GM13977 (cell line): ENCODE results near the gene VPS50.

Experiments used
- DNase-seq: peaks from one replicate; pipeline ENCODE4 v3.0.0; 2012; ENCODE audit warnings: low spot score
- in situ Hi-C: fragments of 300-500 bp; cut with MboI; formaldehyde crosslinking; loops from one replicate; pipeline ENCODE4 v1.12.0; 2022; ENCODE audit warnings: low sequenced_read_pairs, low pct_unique_long_range_greater_than_20kb, mixed read lengths, inconsistent platforms; ENCODE audit not compliant: unreplicated experiment
- TF ChIP-seq, protein P1 (sequence below): IDR thresholded peaks from 2 replicates; pipeline ENCODE4 v1.5.1; 2012; ENCODE audit warnings: mild to moderate bottlenecking, control low read depth; ENCODE audit not compliant: insufficient read depth; ENCODE audit errors: extremely low read depth, missing control alignments

Gene VPS50

DNA sequence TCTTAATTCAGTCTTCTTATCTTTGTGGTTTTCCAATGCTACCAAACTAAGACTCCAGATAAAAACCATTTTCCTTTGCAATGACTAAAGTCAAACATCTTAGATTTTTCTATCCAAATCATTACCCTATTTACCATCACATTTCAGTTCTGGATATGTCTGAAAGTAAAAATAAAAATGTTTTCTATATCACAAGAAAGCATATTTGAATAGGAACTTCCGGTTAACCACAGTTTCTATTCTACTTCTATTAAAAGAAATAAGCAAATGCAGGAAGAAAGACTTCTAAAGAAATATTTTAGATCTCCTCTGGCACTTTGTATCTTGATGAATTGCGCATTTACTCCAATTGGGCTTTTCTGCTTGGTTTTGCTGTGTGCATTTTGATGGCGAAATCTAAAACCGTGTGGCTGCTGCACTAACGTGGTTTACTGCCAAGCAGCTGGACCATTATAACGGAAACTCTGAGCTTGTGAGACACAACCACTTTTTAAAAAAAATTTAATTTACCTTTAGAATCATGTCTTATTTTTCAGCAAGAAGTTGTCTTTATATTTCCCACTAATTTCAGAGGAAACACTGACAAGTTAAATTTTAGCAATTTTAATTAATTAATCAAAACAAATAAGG is 146.1 kb downstream of the VPS50 start:
- TF ChIP-seq, protein P1, sequence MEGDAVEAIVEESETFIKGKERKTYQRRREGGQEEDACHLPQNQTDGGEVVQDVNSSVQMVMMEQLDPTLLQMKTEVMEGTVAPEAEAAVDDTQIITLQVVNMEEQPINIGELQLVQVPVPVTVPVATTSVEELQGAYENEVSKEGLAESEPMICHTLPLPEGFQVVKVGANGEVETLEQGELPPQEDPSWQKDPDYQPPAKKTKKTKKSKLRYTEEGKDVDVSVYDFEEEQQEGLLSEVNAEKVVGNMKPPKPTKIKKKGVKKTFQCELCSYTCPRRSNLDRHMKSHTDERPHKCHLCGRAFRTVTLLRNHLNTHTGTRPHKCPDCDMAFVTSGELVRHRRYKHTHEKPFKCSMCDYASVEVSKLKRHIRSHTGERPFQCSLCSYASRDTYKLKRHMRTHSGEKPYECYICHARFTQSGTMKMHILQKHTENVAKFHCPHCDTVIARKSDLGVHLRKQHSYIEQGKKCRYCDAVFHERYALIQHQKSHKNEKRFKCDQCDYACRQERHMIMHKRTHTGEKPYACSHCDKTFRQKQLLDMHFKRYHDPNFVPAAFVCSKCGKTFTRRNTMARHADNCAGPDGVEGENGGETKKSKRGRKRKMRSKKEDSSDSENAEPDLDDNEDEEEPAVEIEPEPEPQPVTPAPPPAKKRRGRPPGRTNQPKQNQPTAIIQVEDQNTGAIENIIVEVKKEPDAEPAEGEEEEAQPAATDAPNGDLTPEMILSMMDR: no peak
- no peak for DNase-seq
- in situ Hi-C loops: no loop called here

DNA sequence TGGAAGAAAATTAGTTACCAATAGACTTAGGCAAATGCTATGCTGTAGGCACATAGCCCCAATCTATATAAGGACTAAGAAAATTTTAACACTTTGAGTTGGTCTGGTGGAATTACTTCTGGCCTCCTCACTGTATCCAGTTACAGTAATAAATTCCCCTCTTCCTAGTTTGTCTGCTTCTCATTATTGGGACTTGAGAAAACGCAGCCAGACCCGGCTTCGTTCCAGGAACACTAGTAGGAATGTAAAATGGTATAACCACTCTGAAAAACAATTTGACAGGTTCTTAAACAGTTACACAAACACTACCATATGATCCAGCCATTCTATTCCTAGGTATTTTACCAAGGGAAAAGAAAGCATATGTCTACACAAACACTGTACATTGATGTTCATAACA is 150.2 kb downstream of the VPS50 start:
- TF ChIP-seq, protein P1: no peak
- DNase-seq: no peak
- in situ Hi-C loops: no loop called here

DNA sequence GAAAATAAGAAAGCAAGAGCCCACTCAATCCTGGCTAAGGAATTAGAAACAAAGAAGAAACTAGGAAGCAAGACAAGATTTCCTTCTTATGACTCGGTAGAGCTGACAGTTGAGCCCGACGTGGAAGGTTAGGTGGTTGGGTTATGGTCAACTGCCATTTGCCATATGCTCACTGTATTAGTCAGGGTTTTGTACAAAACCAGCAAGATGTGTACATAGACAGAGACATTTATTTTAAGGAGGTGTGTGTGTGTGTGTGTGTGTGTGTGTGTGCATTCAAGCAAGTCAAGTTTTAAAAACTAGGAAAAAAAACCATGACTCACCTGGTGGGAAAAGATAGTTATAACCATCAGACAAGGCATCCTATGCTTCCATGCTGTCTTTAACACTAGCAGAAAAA is 158.5 kb downstream of the VPS50 start:
- DNase-seq: no peak
- in situ Hi-C loops: no loop called here
- TF ChIP-seq, protein P1: no peak

DNA sequence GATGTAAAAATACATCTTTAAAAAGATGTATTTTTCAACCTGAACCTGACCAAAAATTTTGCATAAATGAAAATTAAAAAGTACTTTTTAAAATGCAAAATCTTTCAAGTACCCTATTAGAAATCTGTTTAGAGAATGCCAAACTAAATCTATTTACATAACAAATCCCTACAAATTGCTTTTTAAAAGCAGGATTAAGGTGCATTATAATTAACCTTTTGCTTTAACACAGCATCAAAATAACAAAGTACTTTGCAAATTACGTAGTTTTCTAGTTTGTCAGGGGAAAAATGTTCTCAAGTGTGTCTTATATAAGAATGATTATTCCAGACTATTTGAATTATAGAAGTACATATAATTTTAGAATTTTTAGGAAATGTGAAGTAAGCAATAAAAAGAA is 160.8 kb downstream of the VPS50 start:
- in situ Hi-C loops: no loop called here
- DNase-seq: no peak
- TF ChIP-seq, protein P1: no peak

DNA sequence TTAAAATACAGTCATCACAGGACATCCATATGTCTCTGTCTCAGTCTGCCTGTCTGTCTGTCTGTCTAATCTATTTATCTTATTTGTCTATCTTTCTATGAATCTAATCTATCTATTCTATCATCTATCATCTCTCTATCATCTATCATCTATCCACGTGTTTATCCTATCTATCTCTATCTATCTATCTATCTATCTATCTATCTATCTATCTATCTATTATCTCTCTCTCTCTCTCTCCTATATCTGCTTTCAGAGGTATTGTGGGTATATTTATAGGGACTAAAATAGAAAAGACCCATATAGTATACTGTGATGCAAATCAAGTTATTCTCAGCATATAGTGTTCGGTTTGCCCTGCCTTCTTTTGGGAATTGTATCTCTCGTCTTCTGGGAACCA is 167.5 kb downstream of the VPS50 start:
- in situ Hi-C loops: no loop called here
- TF ChIP-seq, protein P1: no peak

DNA sequence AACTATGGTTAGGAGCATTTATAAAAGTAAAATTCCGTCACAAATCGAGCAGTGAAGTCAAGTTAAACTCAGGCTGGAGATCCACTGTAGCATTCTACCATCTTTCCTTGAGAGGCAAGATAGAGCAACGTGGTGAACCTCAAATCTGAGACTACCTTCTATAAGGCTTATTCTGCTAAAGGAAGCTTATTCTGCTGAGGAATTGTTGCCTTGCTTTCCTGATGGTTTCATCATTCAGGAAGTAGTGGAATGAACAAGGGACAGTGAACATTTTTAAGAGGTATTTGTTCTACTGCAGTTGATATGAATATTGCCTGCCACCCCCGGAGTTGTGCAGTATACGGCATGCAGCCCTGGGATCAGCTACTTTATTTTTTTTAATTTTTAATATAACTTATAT is 170.8 kb downstream of the VPS50 start:
- TF ChIP-seq, protein P1: no peak
- DNase-seq: no peak
- in situ Hi-C loops: no loop called here

More for the DNA sequence above, 167.5 kb downstream of the VPS50 start:
- DNase-seq: no peak
